Stimulated activated CD4-positive, alpha-beta T cell treated with anti-CD3 and anti-CD28 coated beads, Interleukin-12 subunit alpha, Interleukin-12 subunit beta, amount 100 ng/mL, for 48 hours (primary cell): ENCODE measurements around the gene KPNA4.
A peak's percentile ranks its signal among the peaks of the same experiment; 100 is the strongest.
"Not testable (repeated sequence)": the region's sequence is repeated elsewhere in the genome, so short reads cannot be mapped to it uniquely, and the experiment has no call there.

Experiments
- DNase-seq, 3 donors: peaks; one replicate each; pipeline ENCODE4 v3.0.0-alpha.2; 2020; ENCODE audit warnings: low read depth in 2 of 3, low spot score in 1 of 3

KPNA4 gene

DNA sequence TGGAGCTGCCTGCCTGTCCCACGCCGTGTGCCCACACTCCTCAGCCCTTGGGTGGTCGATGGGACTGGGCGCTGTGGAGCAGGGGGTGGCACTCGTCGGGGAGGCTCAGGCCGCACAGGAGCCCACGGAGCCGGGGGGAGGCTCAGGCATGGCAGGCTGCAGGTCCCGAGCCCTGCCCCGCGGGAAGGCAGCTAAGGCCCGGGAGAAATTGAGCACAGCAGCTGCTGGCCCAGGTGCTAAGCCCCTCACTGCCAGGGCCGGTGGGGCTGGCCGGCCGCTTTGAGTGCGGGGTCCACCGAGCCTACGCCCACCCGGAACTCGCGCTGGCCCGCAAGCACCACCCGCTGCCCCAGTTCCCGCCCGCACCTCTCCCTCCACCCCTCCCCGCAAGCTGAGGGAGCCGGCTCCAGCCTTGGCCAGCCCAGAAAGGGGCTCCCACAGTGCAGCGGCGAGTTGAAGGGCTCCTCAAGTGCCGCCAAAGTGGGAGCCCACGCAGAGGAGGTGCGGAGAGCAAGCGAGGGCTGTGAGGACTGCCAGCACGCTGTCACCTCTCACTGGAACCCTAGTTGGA lies 8.7 kb upstream of the KPNA4 start:
- DNase-seq, result not testable (repeated sequence)

- DNase-seq, result no peak
Observed at GRCh38 chr3:160569894-160570652, 4.7 kb upstream of the KPNA4 start.

GRCh38 chr3:160568989-160569388 lies 3.6 kb upstream of the KPNA4 start:
- DNase-seq, result no peak

DNA sequence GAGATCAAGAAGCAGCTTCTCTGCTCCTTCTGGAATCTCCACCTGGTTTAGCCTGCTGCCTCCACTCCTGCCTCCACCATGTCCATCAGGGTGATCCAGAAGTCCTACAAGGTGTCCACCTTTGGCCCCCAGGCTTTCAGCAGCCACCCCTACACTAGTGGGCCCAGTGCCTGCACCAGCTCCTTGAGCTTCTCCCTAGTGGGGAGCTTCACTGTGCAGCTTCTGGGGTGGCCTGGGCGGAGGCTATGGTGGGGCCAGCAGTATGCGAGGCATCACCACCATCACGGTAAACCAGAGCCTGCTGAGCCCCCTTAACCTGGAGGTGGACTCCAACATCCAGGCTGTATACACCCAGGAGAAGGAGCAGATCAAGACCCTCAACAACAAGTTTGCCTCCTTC lies 2.4 kb upstream of the KPNA4 start:
- DNase-seq, result no peak

GRCh38 chr3:160566499-160566898 lies 1.1 kb upstream of the KPNA4 start:
- DNase-seq, result no peak

GRCh38 chr3:160564949-160565441 lies 376 bp downstream of the KPNA4 start:
- DNase-seq, result peak; percentile 18 to 40 (median 25)

GRCh38 chr3:160564258-160564911 lies 986 bp downstream of the KPNA4 start:
- DNase-seq, result peak in 1 of 3 donors; percentile 4

DNA sequence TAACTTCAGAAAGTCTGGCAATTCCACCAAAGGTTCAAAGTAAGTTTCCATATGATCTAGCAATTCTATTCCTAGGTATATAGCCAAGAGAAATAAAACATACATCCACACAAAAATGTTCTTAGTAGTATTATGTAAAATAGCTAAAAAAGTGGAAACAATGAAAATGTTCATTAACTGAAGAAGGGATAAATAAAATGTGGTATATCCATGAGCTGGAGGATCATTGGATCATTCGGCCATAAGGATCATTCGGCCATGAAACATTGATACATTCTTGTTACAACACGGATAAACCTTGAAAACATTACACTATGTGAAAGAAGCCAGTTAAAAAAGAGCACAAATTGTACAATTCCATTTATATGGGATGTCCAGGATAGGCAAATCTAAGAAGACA lies 2.4 kb downstream of the KPNA4 start:
- no peak for DNase-seq

DNA sequence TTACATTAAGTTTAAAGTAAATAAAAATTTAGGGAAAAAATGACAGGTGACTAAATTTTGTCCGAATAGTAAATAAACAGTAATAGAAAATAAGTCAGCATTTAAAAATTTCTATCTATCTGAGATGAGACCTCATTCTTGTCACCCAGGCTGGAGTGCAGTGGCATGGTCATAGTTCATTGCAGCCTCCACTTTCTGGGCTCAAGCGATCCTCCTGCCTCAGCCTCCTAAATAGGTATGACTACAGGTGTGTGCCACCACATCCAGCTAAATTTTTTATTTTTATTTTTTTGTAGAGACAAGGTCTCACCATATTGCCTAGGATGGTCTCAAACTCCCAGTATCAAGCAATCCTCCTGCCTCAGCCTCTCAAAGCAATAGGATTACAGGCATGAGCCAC lies 7.8 kb downstream of the KPNA4 start:
- no peak for DNase-seq

GRCh38 chr3:160556141-160556540 lies 9.2 kb downstream of the KPNA4 start:
- no peak for DNase-seq

DNA sequence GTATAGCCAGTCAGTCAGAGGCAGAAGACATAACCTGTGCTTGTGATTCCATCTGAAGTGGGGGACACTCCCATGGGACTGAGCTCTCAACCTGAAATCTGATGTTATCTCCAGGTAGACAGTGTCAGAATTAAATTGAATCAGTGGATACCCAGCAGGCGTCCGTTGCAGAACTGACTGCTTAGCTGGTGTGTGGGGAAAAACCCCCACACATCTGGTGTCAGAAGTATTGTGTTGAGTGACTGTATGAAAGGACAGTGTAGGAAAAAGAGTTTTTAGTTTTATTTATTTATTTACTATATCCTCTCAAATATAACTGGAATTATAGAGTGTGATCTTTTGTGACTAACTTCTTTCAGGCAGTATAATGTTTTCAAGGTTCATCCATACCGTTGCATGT lies 10.4 kb downstream of the KPNA4 start:
- DNase-seq, result no peak

- DNase-seq, result no peak
Observed at GRCh38 chr3:160553827-160554226, 11.5 kb downstream of the KPNA4 start.

- no peak for DNase-seq
Observed at GRCh38 chr3:160546727-160547126, 18.6 kb downstream of the KPNA4 start.

- DNase-seq, result no peak
Observed at GRCh38 chr3:160545504-160545871, 19.9 kb downstream of the KPNA4 start.

- DNase-seq, result no peak
Observed at GRCh38 chr3:160544844-160545503, 20.4 kb downstream of the KPNA4 start.

- DNase-seq, result no peak
Observed at GRCh38 chr3:160540551-160540950, 24.8 kb downstream of the KPNA4 start.

GRCh38 chr3:160538895-160539294 lies 26.5 kb downstream of the KPNA4 start:
- no peak for DNase-seq

- no peak for DNase-seq
Observed at GRCh38 chr3:160537729-160538128, 27.6 kb downstream of the KPNA4 start.

GRCh38 chr3:160532371-160532770 lies 33.0 kb downstream of the KPNA4 start:
- DNase-seq, result no peak

- no peak for DNase-seq
Observed at GRCh38 chr3:160531311-160531710, 34.1 kb downstream of the KPNA4 start.

- DNase-seq, result not testable (repeated sequence)
Observed at GRCh38 chr3:160516391-160516790, 49.0 kb downstream of the KPNA4 start.

DNA sequence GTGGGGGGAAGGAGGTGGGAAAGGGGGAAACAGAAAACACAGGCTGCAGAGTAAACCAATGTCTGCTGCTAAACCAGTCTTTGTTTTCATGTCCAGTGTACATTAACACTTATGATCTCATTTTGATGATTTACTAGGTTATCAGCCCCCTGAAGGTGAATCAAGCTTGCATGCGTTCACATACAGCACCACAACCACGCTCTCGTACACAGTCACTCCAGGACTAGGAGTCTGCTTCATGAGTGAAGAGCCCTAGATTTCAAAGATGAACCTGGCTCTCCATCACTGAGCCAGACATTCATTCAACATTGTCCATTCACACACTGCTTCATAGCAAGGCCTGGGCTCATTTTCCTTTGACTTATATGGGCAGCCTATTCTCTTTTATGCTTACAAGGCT lies 64.0 kb downstream of the KPNA4 start:
- DNase-seq, result no peak
